Heart left ventricle (tissue), 16 donors: ENCODE data around the gene ZFHX2. TPM values are rescaled to one million over a fixed set of nuclear protein-coding genes. Genes with fewer than 3 reads are reported as not detected.

Experiments
- ATAC-seq, 4 donors: fragments of 200-7000 bp; cut with Tn5 transposase; one replicate each; pipeline ENCODE4 v1.9.1; 2020 to 2022; ENCODE audit warnings: moderate library complexity in 4 of 4, mild to moderate bottlenecking in 3 of 4, moderate number of reproducible peaks in 1 of 4
- DNase-seq, 5 donors: peaks; one replicate each; pipeline ENCODE4 v3.0.0-alpha.2; 2020
- H3K27ac ChIP-seq, 12 donors: fragments of 200-600 bp; sonication (generic) in 4 of 12; one replicate each; pipeline versions ENCODE4 v1.5.0 to v1.8.0; 2016 to 2022; ENCODE audit warnings: mild to moderate bottlenecking in 2 of 12
- H3K27me3 ChIP-seq, 9 donors: fragments of 200-600 bp; sonication (generic) in 2 of 9; one replicate each; pipeline versions ENCODE4 v1.5.1 to v1.8.0; 2016 to 2022; ENCODE audit warnings: mild to moderate bottlenecking in 3 of 9
- H3K36me3 ChIP-seq, 9 donors: fragments of 200-600 bp; sonication (generic) in 2 of 9; one replicate each; pipeline versions ENCODE4 v1.5.0 to v1.8.0; 2018 to 2022; ENCODE audit warnings: mild to moderate bottlenecking in 2 of 9
- H3K4me1 ChIP-seq, 12 donors: fragments of 200-600 bp; sonication (generic) in 4 of 12; one replicate each; pipeline versions ENCODE4 v1.5.0 to v1.8.0; 2016 to 2022; ENCODE audit warnings: mild to moderate bottlenecking in 3 of 12
- H3K4me3 ChIP-seq, 12 donors: fragments of 200-600 bp; sonication (generic) in 4 of 12; one replicate each; pipeline versions ENCODE4 v1.5.0 to v1.8.0; 2017 to 2022; ENCODE audit warnings: mild to moderate bottlenecking in 9 of 12, moderate library complexity in 4 of 12
- H3K9me3 ChIP-seq, 12 donors: fragments of 200-600 bp; sonication (generic) in 4 of 12; one replicate each; pipeline versions ENCODE4 v1.5.0 to v1.8.0; 2016 to 2022; ENCODE audit warnings: mild to moderate bottlenecking in 1 of 12
- POLR2A ChIP-seq, 2 donors: fragments of 450-650 bp; IDR thresholded peaks; one replicate each; pipeline ENCODE4 v1.6.1; 2017; ENCODE audit warnings: antibody characterized with exemption in 2 of 2, mild to moderate bottlenecking in 2 of 2, moderate library complexity in 2 of 2
- WGBS, 4 donors: extraction: QIAGEN DNeasy Blood & Tissue Kit in 2 of 4; methylation state at CpG; one replicate each; pipeline versions ENCODE4 v1.1.5 to v1.1.7; 2013 to 2018; 5-methylcytosine and 5-hydroxymethylcytosine counted together
- intact Hi-C, 10 donors: fragments of 100-400 bp; cut with DNase I; formaldehyde crosslinking; loops; one replicate each; pipeline versions ENCODE4 v1.11.1 to v1.14.2; 2022
- polyA plus RNA-seq, 2 donors: library from polyadenylated mRNA; stranded (reverse); fragments of 200-250 nt; gene quantifications; one replicate each; pipeline ENCODE4 v1.2.3, GENCODE V29; 2013
- total RNA-seq, 9 donors: library from RNA; depleted of rRNA in 2 of 9; stranded (reverse); fragments of >200 nt in 2 of 9; fragmentation: NEBNext Ultra II Directional in 3 of 9; extraction: Animal tissue kit (Norgen Biotek cat#: 25700) in 3 of 9; gene quantifications; one replicate each; pipeline versions ENCODE4 v1.1.0 to v1.2.4, GENCODE V29; 2016 to 2023
- TF ChIP-seq, protein P1 (sequence below), 12 donors: fragments of 200-600 bp; sonication (generic) in 4 of 12; IDR thresholded peaks; one replicate each; pipeline versions ENCODE4 v1.5.0 to v1.8.0; 2018 to 2022; ENCODE audit warnings: antibody characterized with exemption in 12 of 12, mild to moderate bottlenecking in 5 of 12
- donor health status: ischemic (EF 13 %, LVEDD 7.1; RV severe dilation, severe dysfunction).
- donor health status: healthy with polysubstance abuse.
- donor health status: DM: no; HTN: yes; CAD: no.
- donor health status: DM: no; HTN: no; CAD: no.
- donor health status: ischemic (EF 25% LVEDD 6.9; RV normal size, moderate dysfunction).
- donor health status: ischemic (EF 25% LVEDD 5.7; RV mildly dilated, moderate dysfunction).
- donor health status: healthy.
- donor health status: DM: yes; HTN: yes; CAD: no.
- donor health status: ischemic (EF 35%, LVEDD 5.7; RV mildly dilated, moderate dysfunction).
- donor health status: nonischemic (EF 11% LVEDD 7.7; RV severe dilation, severe dysfunction).
- donor health status: DM: yes; HTN: yes; CAD: no.
- donor health status: PGD.
- donor health status: ischemic (EF 29% LVEDD 5.4; RV normal size, mild dysfunction).
- donor health status: nonischemic (EF 23%, LVEDD 6.1; RV moderate dilation, normal function).

Gene ZFHX2
- total and polyA plus RNA-seq, 11 donors: 0.24 to 2.3 (median 0.88) TPM

DNA sequence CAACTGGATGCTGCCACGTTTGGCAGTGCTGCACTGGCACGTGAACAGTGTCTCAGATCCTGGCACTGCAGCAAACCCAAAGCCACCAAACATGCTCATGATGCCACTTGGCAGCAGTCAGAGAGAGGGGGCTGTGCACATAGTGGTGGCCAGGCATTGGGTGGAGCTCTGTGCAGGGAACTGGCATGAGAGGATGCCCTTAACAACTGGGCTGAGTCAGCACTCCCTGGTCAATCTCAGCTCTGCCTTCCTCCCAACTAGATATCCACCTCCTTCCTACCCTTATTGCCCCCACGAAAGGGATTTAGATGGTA, 37.0 kb downstream of the ZFHX2 start:
- no peak overlapping the region for H3K4me3 ChIP-seq
- no peaks in the 10 kb centered on the region for H3K4me1 ChIP-seq
- TF ChIP-seq, protein P1, sequence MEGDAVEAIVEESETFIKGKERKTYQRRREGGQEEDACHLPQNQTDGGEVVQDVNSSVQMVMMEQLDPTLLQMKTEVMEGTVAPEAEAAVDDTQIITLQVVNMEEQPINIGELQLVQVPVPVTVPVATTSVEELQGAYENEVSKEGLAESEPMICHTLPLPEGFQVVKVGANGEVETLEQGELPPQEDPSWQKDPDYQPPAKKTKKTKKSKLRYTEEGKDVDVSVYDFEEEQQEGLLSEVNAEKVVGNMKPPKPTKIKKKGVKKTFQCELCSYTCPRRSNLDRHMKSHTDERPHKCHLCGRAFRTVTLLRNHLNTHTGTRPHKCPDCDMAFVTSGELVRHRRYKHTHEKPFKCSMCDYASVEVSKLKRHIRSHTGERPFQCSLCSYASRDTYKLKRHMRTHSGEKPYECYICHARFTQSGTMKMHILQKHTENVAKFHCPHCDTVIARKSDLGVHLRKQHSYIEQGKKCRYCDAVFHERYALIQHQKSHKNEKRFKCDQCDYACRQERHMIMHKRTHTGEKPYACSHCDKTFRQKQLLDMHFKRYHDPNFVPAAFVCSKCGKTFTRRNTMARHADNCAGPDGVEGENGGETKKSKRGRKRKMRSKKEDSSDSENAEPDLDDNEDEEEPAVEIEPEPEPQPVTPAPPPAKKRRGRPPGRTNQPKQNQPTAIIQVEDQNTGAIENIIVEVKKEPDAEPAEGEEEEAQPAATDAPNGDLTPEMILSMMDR (IDR thresholded peaks at IDR 0.05): no peak
- no peak for TF ChIP-seq POLR2A (IDR thresholded peaks at IDR 0.05)
- intact Hi-C loops: no loop called here
- no peaks in the 10 kb centered on the region for H3K36me3 ChIP-seq
- 51 to 71% (median 66%) methylated on average over 3 of the region's 3 CpGs for WGBS, 4 donors
- H3K27ac ChIP-seq: no peak overlapping the region
- ATAC-seq (peak; percentile 58 to 66 (median 62)), DNase-seq (peak in 1 of 5 donors; percentile 52)
- H3K27me3 ChIP-seq: no peaks in the 10 kb centered on the region
- H3K9me3 ChIP-seq: no peaks in the 10 kb centered on the region

DNA sequence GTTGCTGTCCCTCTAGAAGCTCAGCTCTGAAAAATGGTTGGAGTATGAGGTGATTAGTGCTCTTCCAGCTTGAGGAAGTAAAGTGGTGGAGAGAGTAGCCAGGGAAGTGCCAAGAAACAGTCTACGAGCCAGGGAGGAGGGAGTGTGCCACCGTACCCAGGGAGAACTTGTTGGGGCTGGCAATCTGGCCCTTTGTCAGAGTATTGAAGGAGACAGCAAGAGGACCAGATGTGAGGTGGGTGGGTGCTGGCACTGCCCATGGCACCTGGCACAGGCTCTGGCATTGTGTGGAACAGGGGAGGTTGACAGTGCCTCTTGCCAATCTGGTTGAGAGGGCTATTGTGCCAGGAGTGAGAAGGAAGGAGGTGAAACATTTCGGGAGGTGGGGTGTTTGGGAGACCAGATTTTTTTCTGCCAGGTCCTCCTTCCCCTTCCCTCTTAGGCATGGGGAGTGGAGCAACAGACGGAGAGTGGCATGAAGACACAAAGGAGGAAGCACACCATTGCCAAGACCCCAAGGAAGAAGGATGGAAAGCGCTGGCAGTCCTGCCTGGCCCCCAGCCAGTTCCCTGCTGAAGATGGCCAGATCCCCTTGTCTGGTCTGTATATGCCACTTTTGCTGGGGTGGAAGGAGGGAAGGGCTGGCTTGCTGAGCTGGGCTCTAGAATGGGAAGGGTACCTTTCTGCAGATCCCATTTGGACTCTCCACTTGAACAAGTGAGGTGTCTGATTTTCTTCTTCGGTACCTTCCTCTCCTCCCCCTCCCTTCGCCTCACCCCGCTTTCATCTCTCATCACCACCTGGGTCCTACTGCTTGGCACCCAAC, 37.5 kb downstream of the ZFHX2 start:
- Histone ChIP-seq H3K4me1 (no peaks in the 10 kb centered on the region), H3K36me3 (no peaks in the 10 kb centered on the region), H3K27ac (peak overlapping the region in 1 of 12 donors; percentile 37), H3K4me3 (no peak overlapping the region), H3K9me3 (no peaks in the 10 kb centered on the region), H3K27me3 (no peaks in the 10 kb centered on the region)
- intact Hi-C loops: no loop called here
- DNase-seq (no peak), ATAC-seq (peak in 2 of 4 donors; percentile 5 to 16)
- 79 to 88% (median 84%) methylated on average over 8 of the region's 8 CpGs for WGBS, 4 donors
- TF ChIP-seq, protein P1 (IDR thresholded peaks at IDR 0.05): no peak
- no peak for TF ChIP-seq POLR2A (IDR thresholded peaks at IDR 0.05)

DNA sequence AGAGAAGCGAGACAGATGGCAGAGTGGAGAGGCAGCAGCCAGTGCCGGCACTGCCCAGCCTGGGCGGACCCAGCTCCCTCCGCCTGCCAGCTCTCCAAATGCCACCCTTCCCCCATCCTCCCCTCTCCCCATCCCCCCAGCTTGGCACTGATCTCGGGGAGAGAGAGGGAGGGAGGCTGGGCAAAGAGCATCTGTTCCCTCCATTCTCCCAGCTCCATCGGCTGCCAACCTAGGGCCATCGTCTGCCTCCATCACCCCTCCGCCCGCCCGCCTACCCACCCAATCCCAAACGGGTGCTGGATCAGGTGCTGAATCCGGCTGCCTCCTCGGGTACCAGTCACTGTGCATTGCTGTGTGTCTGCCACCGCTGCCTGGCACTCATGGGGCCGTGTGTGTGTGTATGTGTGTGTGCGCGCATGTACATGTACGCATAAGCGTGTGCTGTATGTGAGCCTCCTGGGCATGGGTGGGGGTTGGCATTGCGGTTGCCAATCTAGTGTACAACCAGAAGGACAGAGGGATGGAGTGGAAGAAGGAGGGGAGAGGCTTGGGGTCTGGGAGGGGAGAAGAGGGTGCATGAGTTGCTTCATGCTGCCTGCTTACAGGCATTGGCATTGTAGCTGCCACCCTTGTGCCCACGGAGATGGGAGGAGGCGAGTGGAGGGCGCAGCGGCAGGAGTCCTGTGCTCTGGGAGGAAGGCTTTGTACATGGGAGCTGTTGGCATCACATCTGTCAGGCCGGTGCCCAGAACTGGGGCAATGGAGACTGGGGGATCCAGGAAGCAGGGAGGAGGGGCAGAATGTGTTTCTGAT, 38.4 kb downstream of the ZFHX2 start:
- Histone ChIP-seq H3K27me3 (no peaks in the 10 kb centered on the region), H3K4me1 (no peaks in the 10 kb centered on the region), H3K27ac (peak overlapping the region in 1 of 12 donors; percentile 37), H3K4me3 (no peak overlapping the region), H3K9me3 (no peaks in the 10 kb centered on the region), H3K36me3 (no peaks in the 10 kb centered on the region)
- WGBS, 4 donors: 87 to 92% (median 88%) methylated on average over 24 to 25 of the region's 25 CpGs
- DNase-seq (no peak), ATAC-seq (peak in 1 of 4 donors; percentile 18)
- TF ChIP-seq, protein P1 (IDR thresholded peaks at IDR 0.05): no peak
- TF ChIP-seq POLR2A (IDR thresholded peaks at IDR 0.05): no peak
- intact Hi-C loops: no loop called here

DNA sequence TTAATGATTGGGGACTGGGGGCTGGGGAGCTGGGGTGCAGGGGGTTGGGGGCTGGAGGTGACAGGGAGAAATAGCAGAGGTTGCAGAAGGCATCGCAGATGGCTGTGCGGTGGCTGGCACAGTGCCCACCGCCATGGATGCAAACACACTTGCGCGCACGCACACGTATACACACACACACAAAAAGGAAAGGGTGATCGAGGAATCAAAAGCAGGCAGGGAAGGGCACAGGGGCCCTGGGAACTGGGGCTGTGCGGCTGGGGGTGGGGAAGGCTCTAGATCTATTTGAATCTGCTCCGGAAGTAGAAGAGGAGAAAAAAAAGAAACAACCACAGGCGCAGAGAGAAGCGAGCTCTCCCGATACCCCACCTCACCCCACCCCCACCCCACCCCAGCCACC, 39.4 kb downstream of the ZFHX2 start:
- ATAC-seq (no peak), DNase-seq (no peak)
- H3K4me3 ChIP-seq: peak overlapping the region in 1 of 12 donors; percentile 28
- no peaks in the 10 kb centered on the region for H3K9me3 ChIP-seq
- no peaks in the 10 kb centered on the region for H3K27me3 ChIP-seq
- intact Hi-C loops: no loop called here
- WGBS, 4 donors: 51 to 63% (median 60%) methylated on average over 13 of the region's 13 CpGs
- no peak overlapping the region for H3K27ac ChIP-seq
- H3K4me1 ChIP-seq: no peaks in the 10 kb centered on the region
- no peaks in the 10 kb centered on the region for H3K36me3 ChIP-seq
- TF ChIP-seq, protein P1 (IDR thresholded peaks at IDR 0.05): no peak
- TF ChIP-seq POLR2A (IDR thresholded peaks at IDR 0.05): no peak
